Neural cell (in vitro differentiated cells): ENCODE data around the gene NCKAP5. TPM values are rescaled to one million over a fixed set of nuclear protein-coding genes. Genes with fewer than 3 reads are reported as not detected.
"Not testable (repeated sequence)": the region's sequence is repeated elsewhere in the genome, so short reads cannot be mapped to it uniquely, and the experiment has no call there.

Experiments
- H2AFZ ChIP-seq: fragments of 200-600, 300-800 bp; sonication (generic), shearing (Covaris generic); 2 replicates; pipeline ENCODE4 v1.6.0; 2014; ENCODE audit warnings: low read depth, mild to moderate bottlenecking, antibody characterized with exemption, low read length, moderate library complexity
- H3F3A ChIP-seq: fragments of 200-600 bp; shearing (Covaris generic); 2 replicates; pipeline ENCODE4 v1.6.1; 2016; ENCODE audit warnings: mild to moderate bottlenecking, moderate library complexity, mixed read lengths, antibody characterized with exemption, low read length; ENCODE audit not compliant: insufficient read depth, poor library complexity, severe bottlenecking
- H3K27ac ChIP-seq: fragments of 200-600, 300-800 bp; sonication (generic), shearing (Covaris generic); 2 replicates; pipeline ENCODE4 v1.5.1; 2014; ENCODE audit warnings: mild to moderate bottlenecking, low read length, moderate library complexity
- H3K27me3 ChIP-seq: fragments of 300-800, 200-600 bp; sonication (generic), shearing (Covaris generic); 2 replicates; pipeline ENCODE4 v1.6.0; 2014; ENCODE audit warnings: mild to moderate bottlenecking, low read depth, low read length, moderate library complexity; ENCODE audit not compliant: insufficient read depth
- H3K36me3 ChIP-seq: fragments of 300-800, 200-600 bp; sonication (generic), shearing (Covaris generic); 2 replicates; pipeline ENCODE4 v1.5.1; 2014; ENCODE audit warnings: mild to moderate bottlenecking, antibody characterized with exemption, low read length, moderate library complexity; ENCODE audit not compliant: insufficient read depth
- H3K4me2 ChIP-seq: fragments of 300-800, 200-600 bp; sonication (generic), shearing (Covaris generic); 2 replicates; pipeline ENCODE4 v1.6.0; 2014; ENCODE audit warnings: mild to moderate bottlenecking, low read length
- H3K4me3 ChIP-seq: fragments of 300-800, 200-600 bp; sonication (generic), shearing (Covaris generic); 2 replicates; pipeline ENCODE4 v1.5.1; 2014; ENCODE audit warnings: mild to moderate bottlenecking, low read length, moderate library complexity
- H3K79me2 ChIP-seq: fragments of 200-600 bp; shearing (Covaris generic); replicated peaks from 2 replicates; pipeline ENCODE4 v1.6.0; 2014; ENCODE audit warnings: mild to moderate bottlenecking, low read length, moderate library complexity; ENCODE audit not compliant: insufficient read depth
- H3K9ac ChIP-seq: fragments of 300-800, 200-600 bp; sonication (generic), shearing (Covaris generic); 2 replicates; pipeline ENCODE4 v1.6.1; 2016; ENCODE audit warnings: mild to moderate bottlenecking, low read length, mixed read lengths
- H3K9me2 ChIP-seq: fragments of 200-600 bp; shearing (Covaris generic); 2 replicates; pipeline ENCODE4 v1.6.1; 2016; ENCODE audit warnings: mild to moderate bottlenecking, low read length, mixed read lengths; ENCODE audit not compliant: insufficient read depth
- H3K9me3 ChIP-seq: fragments of 200-600, 300-800 bp; sonication (generic), shearing (Covaris generic); 2 replicates; pipeline ENCODE4 v1.6.1; 2016; ENCODE audit warnings: mild to moderate bottlenecking, mixed run types, low read length, moderate library complexity, mixed read lengths
- H4K20me1 ChIP-seq: fragments of 200-600 bp; shearing (Covaris generic); 2 replicates; pipeline ENCODE4 v1.6.1; 2016; ENCODE audit warnings: mild to moderate bottlenecking, mixed run types; ENCODE audit not compliant: insufficient read depth
- CTCF ChIP-seq: fragments of 450-650 bp; IDR thresholded peaks from 2 replicates; pipeline ENCODE4 v1.5.1; 2014; ENCODE audit warnings: antibody characterized with exemption, mild to moderate bottlenecking, moderate library complexity; ENCODE audit not compliant: poor library complexity, severe bottlenecking
- EP300 ChIP-seq: fragments of 450-650 bp; conservative IDR thresholded peaks from 2 replicates; pipeline ENCODE4 v1.6.1; 2014; ENCODE audit warnings: antibody characterized with exemption, mild to moderate bottlenecking, moderate library complexity; ENCODE audit not compliant: poor library complexity, severe bottlenecking
- EZH2 ChIP-seq: fragments of 200-600, 300-800 bp; shearing (Covaris generic), sonication (generic); IDR thresholded peaks from 2 replicates; pipeline ENCODE4 v1.6.1; 2014; ENCODE audit warnings: antibody characterized with exemption, low read length, borderline replicate concordance, mild to moderate bottlenecking; ENCODE audit not compliant: insufficient read depth, poor library complexity, severe bottlenecking
- MXI1 ChIP-seq: fragments of 450-650 bp; conservative IDR thresholded peaks from 2 replicates; pipeline ENCODE4 v1.6.1; 2014; ENCODE audit warnings: antibody characterized with exemption, mild to moderate bottlenecking; ENCODE audit not compliant: poor library complexity, severe bottlenecking
- POLR2AphosphoS5 ChIP-seq: IDR thresholded peaks from 2 replicates; pipeline ENCODE4 v1.6.1; 2012
- RAD21 ChIP-seq: fragments of 450-650 bp; conservative IDR thresholded peaks from 2 replicates; pipeline ENCODE4 v1.6.1; 2014; ENCODE audit warnings: antibody characterized with exemption, mild to moderate bottlenecking, moderate library complexity
- SMC3 ChIP-seq: fragments of 450-650 bp; conservative IDR thresholded peaks from 2 replicates; pipeline ENCODE4 v1.6.1; 2014; ENCODE audit warnings: antibody characterized with exemption, mild to moderate bottlenecking, moderate library complexity; ENCODE audit not compliant: poor library complexity
- TAF1 ChIP-seq: IDR thresholded peaks from 2 replicates; pipeline ENCODE4 v1.6.1; 2012; ENCODE audit warnings: low read depth
- polyA plus RNA-seq: library from polyadenylated mRNA; depleted of rRNA; stranded (reverse); fragments of >200 nt; gene quantifications from 2 replicates; pipeline ENCODE4 v1.2.3, GENCODE V29; 2014
- TF ChIP-seq, protein P1 (sequence below): IDR thresholded peaks from 2 replicates; pipeline ENCODE4 v1.6.1; 2012; ENCODE audit warnings: borderline replicate concordance

NCKAP5 gene
- polyA plus RNA-seq, 1 donor from 2014 or later, result 2.4 TPM

GRCh38 chr2:133523406-133523805, 44.9 kb downstream of the NCKAP5 start:
- H3K79me2 ChIP-seq, result no peaks in the 10 kb centered on the region
- no peaks in the 10 kb centered on the region for H3F3A ChIP-seq
- H3K36me3 ChIP-seq, result no peaks in the 10 kb centered on the region
- no peaks in the 10 kb centered on the region for H3K9me2 ChIP-seq
- TF ChIP-seq POLR2AphosphoS5, result no peak
- no peak for TF ChIP-seq RAD21
- H3K4me2 ChIP-seq, result no peak overlapping the region
- no peaks in the 10 kb centered on the region for H4K20me1 ChIP-seq
- no peak overlapping the region for H3K4me3 ChIP-seq
- H2AFZ ChIP-seq, result no peak overlapping the region
- H3K9me3 ChIP-seq, result no peaks in the 10 kb centered on the region
- H3K9ac ChIP-seq, result no peak overlapping the region
- no peaks in the 10 kb centered on the region for H3K27me3 ChIP-seq
- no peak overlapping the region for H3K27ac ChIP-seq

GRCh38 chr2:133522204-133522603, 46.1 kb downstream of the NCKAP5 start:
- H3F3A ChIP-seq, result no peaks in the 10 kb centered on the region
- no peak overlapping the region for H3K4me3 ChIP-seq
- no peak overlapping the region for H3K9ac ChIP-seq
- peak; percentile 18 for TF ChIP-seq RAD21
- TF ChIP-seq POLR2AphosphoS5, result peak; percentile 68
- TF ChIP-seq SMC3, result peak; percentile 8
- TF ChIP-seq, protein P1, sequence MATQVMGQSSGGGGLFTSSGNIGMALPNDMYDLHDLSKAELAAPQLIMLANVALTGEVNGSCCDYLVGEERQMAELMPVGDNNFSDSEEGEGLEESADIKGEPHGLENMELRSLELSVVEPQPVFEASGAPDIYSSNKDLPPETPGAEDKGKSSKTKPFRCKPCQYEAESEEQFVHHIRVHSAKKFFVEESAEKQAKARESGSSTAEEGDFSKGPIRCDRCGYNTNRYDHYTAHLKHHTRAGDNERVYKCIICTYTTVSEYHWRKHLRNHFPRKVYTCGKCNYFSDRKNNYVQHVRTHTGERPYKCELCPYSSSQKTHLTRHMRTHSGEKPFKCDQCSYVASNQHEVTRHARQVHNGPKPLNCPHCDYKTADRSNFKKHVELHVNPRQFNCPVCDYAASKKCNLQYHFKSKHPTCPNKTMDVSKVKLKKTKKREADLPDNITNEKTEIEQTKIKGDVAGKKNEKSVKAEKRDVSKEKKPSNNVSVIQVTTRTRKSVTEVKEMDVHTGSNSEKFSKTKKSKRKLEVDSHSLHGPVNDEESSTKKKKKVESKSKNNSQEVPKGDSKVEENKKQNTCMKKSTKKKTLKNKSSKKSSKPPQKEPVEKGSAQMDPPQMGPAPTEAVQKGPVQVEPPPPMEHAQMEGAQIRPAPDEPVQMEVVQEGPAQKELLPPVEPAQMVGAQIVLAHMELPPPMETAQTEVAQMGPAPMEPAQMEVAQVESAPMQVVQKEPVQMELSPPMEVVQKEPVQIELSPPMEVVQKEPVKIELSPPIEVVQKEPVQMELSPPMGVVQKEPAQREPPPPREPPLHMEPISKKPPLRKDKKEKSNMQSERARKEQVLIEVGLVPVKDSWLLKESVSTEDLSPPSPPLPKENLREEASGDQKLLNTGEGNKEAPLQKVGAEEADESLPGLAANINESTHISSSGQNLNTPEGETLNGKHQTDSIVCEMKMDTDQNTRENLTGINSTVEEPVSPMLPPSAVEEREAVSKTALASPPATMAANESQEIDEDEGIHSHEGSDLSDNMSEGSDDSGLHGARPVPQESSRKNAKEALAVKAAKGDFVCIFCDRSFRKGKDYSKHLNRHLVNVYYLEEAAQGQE, result peak; percentile 100
- no peak for TF ChIP-seq TAF1
- no peak for TF ChIP-seq EZH2
- no peak for TF ChIP-seq MXI1
- peak; percentile 21 for TF ChIP-seq EP300
- TF ChIP-seq CTCF, result no peak
- no peak overlapping the region for H2AFZ ChIP-seq
- H3K9me3 ChIP-seq, result no peaks in the 10 kb centered on the region
- H3K9me2 ChIP-seq, result no peaks in the 10 kb centered on the region
- H4K20me1 ChIP-seq, result no peaks in the 10 kb centered on the region
- H3K79me2 ChIP-seq, result no peaks in the 10 kb centered on the region
- peak overlapping the region; percentile 20 for H3K27ac ChIP-seq
- H3K36me3 ChIP-seq, result no peaks in the 10 kb centered on the region
- H3K4me2 ChIP-seq, result no peak overlapping the region
- no peaks in the 10 kb centered on the region for H3K27me3 ChIP-seq

DNA sequence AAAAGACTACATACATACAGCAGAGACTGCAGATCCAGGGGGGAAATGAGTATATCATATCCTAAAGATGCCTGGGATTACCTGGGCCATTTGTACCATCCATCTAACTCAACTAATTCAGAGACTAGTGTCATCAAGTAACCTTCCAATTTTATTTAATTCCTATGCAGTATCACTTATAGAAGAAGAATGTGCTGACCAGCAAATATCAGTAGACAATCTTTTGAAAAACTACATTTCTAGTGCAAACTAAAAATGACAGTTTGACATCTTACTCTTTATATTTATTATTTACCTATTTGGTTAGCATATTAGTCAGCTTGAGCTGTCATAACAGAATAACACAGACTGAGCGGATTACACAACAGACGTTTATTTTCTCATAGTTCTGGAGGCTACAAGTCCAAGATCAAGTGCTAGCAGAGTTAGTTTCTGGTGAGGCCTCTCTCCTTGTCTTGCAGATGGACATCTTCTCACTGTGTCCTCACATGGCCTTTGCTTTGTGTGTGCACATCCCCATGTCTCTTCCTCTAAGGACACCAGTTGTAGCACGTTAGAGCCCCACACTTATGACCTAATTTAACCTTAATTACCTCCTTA, 47.0 kb downstream of the NCKAP5 start:
- H3K9me2 ChIP-seq, result no peaks in the 10 kb centered on the region
- no peaks in the 10 kb centered on the region for H3K27me3 ChIP-seq
- no peaks in the 10 kb centered on the region for H4K20me1 ChIP-seq
- no peaks in the 10 kb centered on the region for H3K9me3 ChIP-seq
- no peak for TF ChIP-seq SMC3
- TF ChIP-seq TAF1, result no peak
- TF ChIP-seq EZH2, result no peak
- no peak for TF ChIP-seq CTCF
- no peak for TF ChIP-seq POLR2AphosphoS5
- no peak for TF ChIP-seq MXI1
- no peak for TF ChIP-seq RAD21
- no peak for TF ChIP-seq EP300
- no peak overlapping the region for H3K9ac ChIP-seq
- no peak overlapping the region for H3K4me2 ChIP-seq
- H3K79me2 ChIP-seq, result no peaks in the 10 kb centered on the region
- no peak overlapping the region for H3K4me3 ChIP-seq
- no peaks in the 10 kb centered on the region for H3F3A ChIP-seq
- H3K27ac ChIP-seq, result no peak overlapping the region
- no peaks in the 10 kb centered on the region for H3K36me3 ChIP-seq
- no peak overlapping the region for H2AFZ ChIP-seq

GRCh38 chr2:133519677-133520076, 48.6 kb downstream of the NCKAP5 start:
- H3K36me3 ChIP-seq, result not testable (repeated sequence)

More at GRCh38 chr2:133519677-133520076, 48.6 kb downstream of the NCKAP5 start:
- H3K27me3 ChIP-seq, H4K20me1 ChIP-seq, H3K4me3 ChIP-seq, H3K27ac ChIP-seq, H3K4me2 ChIP-seq, H3K9ac ChIP-seq, H3K79me2 ChIP-seq, H3F3A ChIP-seq, H3K9me2 ChIP-seq, H2AFZ ChIP-seq, H3K9me3 ChIP-seq: not testable (repeated sequence)
